HepG2 (cell line): ENCODE measurements around the gene CCDC167. TPM values are rescaled to one million over a fixed set of nuclear protein-coding genes. Genes with fewer than 3 reads are reported as not detected.

Experiments
- ATAC-seq: fragments of 200-7000 bp; cut with Tn5 transposase; 3 replicates; pipeline ENCODE4 v1.9.1; 2020; ENCODE audit warnings: mild to moderate bottlenecking, moderate library complexity
- BruUV-seq: library from RNA; stranded (reverse); fragments of 400-500 nt; replicated peaks from 2 replicates; lab custom pipeline; 2021; lab: Mats Ljungman, UMichigan
- CTCF ChIA-PET: fragments of 300-600 bp; formaldehyde crosslinking; extraction: SDS; loops from one replicate; lab custom pipeline; 2021; ENCODE audit warnings: low total read pairs, inconsistent platforms, low intra/inter-chr PET ratio; lab: Yijun Ruan, JAX
- POLR2A ChIA-PET: fragments of 350-600 bp; sonication (Branson Sonifier 250); formaldehyde crosslinking; loops from one replicate; lab custom pipeline; 2020; ENCODE audit warnings: antibody characterized with exemption, inconsistent platforms; lab: Yijun Ruan, JAX
- DNase-seq: peaks from one replicate; pipeline ENCODE4 v3.0.0-alpha.2; 2015; ENCODE audit warnings: low spot score
- FAIRE-seq: peaks from 3 replicates; lab custom pipeline; 2011; peaks lifted over from hg19 to GRCh38; lab: Jason Lieb, UNC
- H2AFZ ChIP-seq: one replicate; pipeline ENCODE4 v1.6.1; 2011; ENCODE audit warnings: low read length, inconsistent platforms
- H3K27ac ChIP-seq: fragments of 300-600 bp; 3 replicates; pipeline ENCODE4 v1.8.0; 2011; ENCODE audit warnings: mixed run types, mild to moderate bottlenecking, mixed read lengths, low read length, inconsistent platforms; ENCODE audit not compliant: insufficient read depth; ENCODE audit errors: extremely low read length
- H3K27me3 ChIP-seq, 2 experiments: fragments of 200-600 bp in 1 of 2; 2 replicates in 1 of 2; 3 replicates in 1 of 2; pipeline versions ENCODE4 v1.6.0 to v1.8.0; 2011; ENCODE audit warnings: low read length in 2 of 2, mild to moderate bottlenecking in 2 of 2, moderate library complexity in 2 of 2, inconsistent platforms in 1 of 2; ENCODE audit not compliant: insufficient read depth in 2 of 2, control insufficient read depth in 1 of 2
- H3K36me3 ChIP-seq, 2 experiments: fragments of 200-600 bp in 1 of 2; replicated peaks in 1 of 2; 2 replicates in 1 of 2; 3 replicates in 1 of 2; pipeline versions ENCODE4 v1.5.1 to v1.8.0; 2011; ENCODE audit warnings: low read length in 2 of 2, inconsistent platforms in 1 of 2; ENCODE audit not compliant: insufficient read depth in 2 of 2, control insufficient read depth in 1 of 2
- H3K4me1 ChIP-seq: 2 replicates; pipeline ENCODE4 v1.5.1; 2012; ENCODE audit warnings: low read length, inconsistent platforms; ENCODE audit not compliant: insufficient read depth
- H3K4me2 ChIP-seq: 2 replicates; pipeline ENCODE4 v1.6.0; 2011; ENCODE audit warnings: low read depth, low read length, inconsistent platforms
- H3K4me3 ChIP-seq, 3 experiments: fragments of 200-600 bp in 1 of 3; sonication (generic), shearing (Covaris generic) in 1 of 3; replicated peaks in 1 of 3; 2 replicates each; pipeline ENCODE4 v1.5.1; 2011 to 2016; ENCODE audit warnings: low read length in 3 of 3, inconsistent platforms in 2 of 3, low read depth in 2 of 3, mild to moderate bottlenecking in 2 of 3, control low read depth in 1 of 3, mixed read lengths in 1 of 3; ENCODE audit not compliant: insufficient read depth in 1 of 3
- H3K79me2 ChIP-seq: one replicate; pipeline ENCODE4 v1.6.1; 2011; ENCODE audit warnings: low read length, inconsistent platforms; ENCODE audit not compliant: insufficient read depth
- H3K9ac ChIP-seq: 2 replicates; pipeline ENCODE4 v1.6.0; 2011; ENCODE audit warnings: mild to moderate bottlenecking, low read depth, low read length, inconsistent platforms; ENCODE audit not compliant: insufficient read depth
- H3K9me3 ChIP-seq: 2 replicates; pipeline ENCODE4 v1.5.1; 2012; ENCODE audit warnings: mild to moderate bottlenecking, low read length
- H4K20me1 ChIP-seq: 2 replicates; pipeline ENCODE4 v1.6.0; 2011; ENCODE audit warnings: inconsistent platforms, mild to moderate bottlenecking, low read length, moderate library complexity; ENCODE audit not compliant: insufficient read depth
- FOSL1 ChIP-seq: sonication (generic); formaldehyde crosslinking; IDR thresholded peaks from 2 replicates; pipeline ENCODE4 v1.9.0; 2021; ENCODE audit warnings: missing genetic modification reagents, borderline replicate concordance
- HIVEP1 ChIP-seq: sonication (generic); formaldehyde crosslinking; IDR thresholded peaks from 2 replicates; pipeline ENCODE4 v1.4.0; 2020; ENCODE audit warnings: mild to moderate bottlenecking, missing genetic modification reagents
- MIXL1 ChIP-seq: IDR thresholded peaks from 2 replicates; pipeline ENCODE4 v1.6.1; 2016
- MLX ChIP-seq: IDR thresholded peaks from 2 replicates; pipeline ENCODE4 v1.6.1; 2016
- MYNN ChIP-seq: sonication (generic); formaldehyde crosslinking; IDR thresholded peaks from 2 replicates; pipeline ENCODE4 v1.4.0; 2020; ENCODE audit warnings: mild to moderate bottlenecking, low read depth, missing genetic modification reagents
- NR1H2 ChIP-seq: sonication (generic); formaldehyde crosslinking; IDR thresholded peaks from 2 replicates; pipeline ENCODE4 v1.8.1; 2022; ENCODE audit warnings: low read depth, missing genetic modification reagents, borderline replicate concordance
- PHB2 ChIP-seq: fragments of 450-650 bp; IDR thresholded peaks from 2 replicates; pipeline ENCODE4 v1.6.1; 2018; ENCODE audit not compliant: partially characterized antibody
- ZNF235 ChIP-seq: sonication (generic); formaldehyde crosslinking; IDR thresholded peaks from 2 replicates; pipeline ENCODE4 v1.8.1; 2023; ENCODE audit warnings: mild to moderate bottlenecking, missing genetic modification reagents, borderline replicate concordance
- ZNF678 ChIP-seq: sonication (generic); formaldehyde crosslinking; IDR thresholded peaks from 2 replicates; pipeline ENCODE4 v1.4.0; 2020; ENCODE audit warnings: mild to moderate bottlenecking, missing genetic modification reagents
- WGBS: methylation state at CpG from one replicate; pipeline ENCODE4 v1.1.6; 2017; ENCODE audit warnings: low lambda C conversion rate; 5-methylcytosine and 5-hydroxymethylcytosine counted together
- in situ Hi-C: cut with HindIII; loops from 2 replicates; pipeline ENCODE4 v1.10.0; 2017; ENCODE audit warnings: low pct_unique_long_range_greater_than_20kb; ENCODE audit not compliant: extremely low pct_ligation_motif_present
- intact Hi-C: fragments of 100-400 bp; cut with micrococcal nuclease; formaldehyde crosslinking; loops from one replicate; pipeline ENCODE4 v1.10.0; 2022; ENCODE audit not compliant: unreplicated experiment
- polyA plus RNA-seq, 8 experiments: library from polyadenylated mRNA; depleted of rRNA in 3 of 8; stranded (reverse) in 7 of 8; unstranded in 1 of 8; fragments of >200 nt; fragmentation: Illumina TruSeq in 4 of 8; extraction: Trizol in 4 of 8; gene quantifications; 2 replicates each; pipeline versions ENCODE4 v1.2.1 to v1.2.3, GENCODE V29; 2011 to 2016; ENCODE audit warnings: low read depth in 4 of 8, missing spikeins in 1 of 8, mixed read lengths in 1 of 8; ENCODE audit not compliant: insufficient read depth in 1 of 8
- total RNA-seq, 5 experiments: library from RNA; depleted of rRNA; stranded (reverse); fragments of >200 nt; fragmentation: Illumina TruSeq; extraction: Trizol; gene quantifications; 2 replicates each; pipeline ENCODE4 v1.2.3, GENCODE V29; 2016; ENCODE audit warnings: low read depth in 1 of 5
- TF ChIP-seq, protein P1 (sequence below): sonication (generic); formaldehyde crosslinking; IDR thresholded peaks from 2 replicates; pipeline ENCODE4 v1.5.0; 2020; ENCODE audit warnings: missing genetic modification reagents
- TF ChIP-seq, protein P2 (sequence below): IDR thresholded peaks from 2 replicates; pipeline ENCODE4 v1.6.1; 2016; ENCODE audit warnings: control low read depth

CCDC167 gene
- total and polyA plus RNA-seq, 2 of the 13 experiments (the other 11 are each of a cell fraction or from before 2014, with no cell fraction given): 48.4 to 66.8 TPM

DNA sequence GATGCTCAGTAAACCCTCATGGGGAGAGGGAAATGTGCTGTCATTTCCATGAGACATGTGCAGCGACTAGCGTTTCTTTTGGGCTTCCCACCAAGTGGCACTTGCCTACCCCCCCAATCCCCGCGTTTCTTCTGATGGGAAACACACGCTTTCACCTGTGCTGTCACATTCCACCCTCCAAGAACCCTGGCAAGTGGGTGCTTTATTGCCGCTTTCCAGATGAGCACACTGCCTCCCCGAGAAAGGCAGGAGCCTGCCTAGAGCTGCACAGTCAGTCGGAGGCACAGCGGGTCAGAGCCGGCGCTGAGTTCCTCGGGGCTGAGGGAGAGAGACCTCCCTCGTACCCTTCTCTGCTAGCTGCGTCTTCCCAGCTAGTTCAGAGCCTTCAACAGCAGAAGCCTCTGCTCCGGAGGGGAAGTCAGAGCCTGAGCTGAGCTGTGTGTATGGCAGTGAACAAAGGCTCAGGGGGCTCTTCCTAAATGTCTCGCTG is 12.3 kb upstream of the CCDC167 start (continued):
- no peak for TF ChIP-seq ZNF235
- TF ChIP-seq, protein P1, sequence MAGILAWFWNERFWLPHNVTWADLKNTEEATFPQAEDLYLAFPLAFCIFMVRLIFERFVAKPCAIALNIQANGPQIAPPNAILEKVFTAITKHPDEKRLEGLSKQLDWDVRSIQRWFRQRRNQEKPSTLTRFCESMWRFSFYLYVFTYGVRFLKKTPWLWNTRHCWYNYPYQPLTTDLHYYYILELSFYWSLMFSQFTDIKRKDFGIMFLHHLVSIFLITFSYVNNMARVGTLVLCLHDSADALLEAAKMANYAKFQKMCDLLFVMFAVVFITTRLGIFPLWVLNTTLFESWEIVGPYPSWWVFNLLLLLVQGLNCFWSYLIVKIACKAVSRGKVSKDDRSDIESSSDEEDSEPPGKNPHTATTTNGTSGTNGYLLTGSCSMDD (CRISPR knock-in tag): no peak
- no peak for TF ChIP-seq ZNF678 (CRISPR knock-in tag)
- TF ChIP-seq MLX (CRISPR knock-in tag): no peak
- TF ChIP-seq NR1H2 (CRISPR knock-in tag): no peak

DNA sequence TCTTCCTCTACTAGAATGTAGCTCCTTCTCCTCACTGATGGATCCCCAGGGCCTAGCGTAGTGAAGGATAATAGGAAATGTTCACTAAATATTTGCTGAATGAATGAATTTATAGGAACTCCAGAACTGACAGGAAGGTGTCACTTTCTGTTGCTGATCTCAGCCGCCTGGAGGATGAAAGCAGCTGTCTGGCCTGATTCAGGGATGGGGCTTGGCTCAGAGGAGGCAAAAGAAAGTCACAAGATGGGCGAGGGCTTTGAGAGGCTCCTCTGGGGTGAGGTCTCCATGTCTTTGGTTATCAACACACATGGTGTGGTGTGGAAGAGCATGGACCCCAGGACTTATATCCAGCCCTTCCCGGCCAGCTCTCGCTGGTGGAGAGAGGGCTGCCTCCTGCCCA is 11.5 kb upstream of the CCDC167 start:
- Histone ChIP-seq H3K4me3 (no peak overlapping the region), H4K20me1 (no peaks in the 10 kb centered on the region), H2AFZ (no peak overlapping the region), H3K9me3 (no peaks in the 10 kb centered on the region), H3K9ac (no peak overlapping the region), H3K36me3 (no peaks in the 10 kb centered on the region), H3K27ac (no peak overlapping the region), H3K27me3 (peaks cover 2 to 46% of the 10 kb centered on the region in 2 experiments), H3K4me2 (no peak overlapping the region), H3K79me2 (no peaks in the 10 kb centered on the region), H3K4me1 (peaks cover 24% of the 10 kb centered on the region)
- TF ChIP-seq MIXL1 (CRISPR knock-in tag) (no peak), PHB2 (no peak), MYNN (CRISPR knock-in tag) (no peak), FOSL1 (no peak), HIVEP1 (no peak)
- TF ChIP-seq, protein P2, sequence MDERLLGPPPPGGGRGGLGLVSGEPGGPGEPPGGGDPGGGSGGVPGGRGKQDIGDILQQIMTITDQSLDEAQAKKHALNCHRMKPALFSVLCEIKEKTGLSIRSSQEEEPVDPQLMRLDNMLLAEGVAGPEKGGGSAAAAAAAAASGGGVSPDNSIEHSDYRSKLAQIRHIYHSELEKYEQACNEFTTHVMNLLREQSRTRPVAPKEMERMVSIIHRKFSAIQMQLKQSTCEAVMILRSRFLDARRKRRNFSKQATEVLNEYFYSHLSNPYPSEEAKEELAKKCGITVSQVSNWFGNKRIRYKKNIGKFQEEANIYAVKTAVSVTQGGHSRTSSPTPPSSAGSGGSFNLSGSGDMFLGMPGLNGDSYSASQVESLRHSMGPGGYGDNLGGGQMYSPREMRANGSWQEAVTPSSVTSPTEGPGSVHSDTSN (CRISPR knock-in tag): no peak
- DNase-seq (no peak), FAIRE-seq (no peak), ATAC-seq (no peak)
- intact Hi-C loops: no loop called here
- ChIA-PET CTCF (no interaction called here), POLR2A (no interaction called here)
- 38% methylated on average over 5 of the region's 5 CpGs for WGBS
- in situ Hi-C loops: no loop called here
- no TSS peak for BruUV-seq
